ENCODE measurements around the gene PBRM1. TPM values are rescaled to one million over a fixed set of nuclear protein-coding genes. Genes with fewer than 3 reads are reported as not detected.

PBRM1 gene
- polyA plus RNA-seq, 1 experiment = 40.6 TPM

DNA sequence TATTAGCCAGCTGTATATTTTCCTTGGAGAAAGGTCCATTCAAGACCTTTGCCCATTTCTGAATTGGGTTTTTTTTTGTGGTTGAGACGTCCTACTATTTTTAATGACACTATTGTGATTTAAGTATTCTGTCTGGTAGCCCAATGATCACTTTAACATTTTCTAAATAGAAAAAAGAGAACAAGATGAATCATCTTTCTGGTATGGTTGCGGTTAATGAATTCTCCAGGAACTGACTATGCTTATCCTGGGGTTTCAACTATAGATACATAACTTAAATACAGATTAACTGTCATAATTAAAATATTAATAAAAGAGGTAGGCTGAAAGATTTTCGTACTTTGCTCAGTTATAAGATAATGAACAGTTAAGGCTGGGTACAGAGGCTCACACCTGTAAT, 51.9 kb downstream of the PBRM1 start:
- no peak for TF ChIP-seq CTCF (IDR thresholded peaks at IDR 0.05; ENCODE audit: low read depth, low read length)
- no peaks in the 10 kb centered on the region for H3K27me3 ChIP-seq (ENCODE audit: control insufficient read depth, insufficient read depth, low read length)
- ChIA-PET CTCF (no interaction called here), POLR2A (no interaction called here)
- DNase-seq (ENCODE audit: low read depth, low spot score) = no peak
- H3K27ac ChIP-seq (ENCODE audit: low read depth, low read length) = no peak overlapping the region
- no peaks in the 10 kb centered on the region for H3K9me3 ChIP-seq (ENCODE audit: control insufficient read depth, insufficient read depth, low read length)
- H3K4me3 ChIP-seq (ENCODE audit: low read depth, low read length) = no peak overlapping the region

DNA sequence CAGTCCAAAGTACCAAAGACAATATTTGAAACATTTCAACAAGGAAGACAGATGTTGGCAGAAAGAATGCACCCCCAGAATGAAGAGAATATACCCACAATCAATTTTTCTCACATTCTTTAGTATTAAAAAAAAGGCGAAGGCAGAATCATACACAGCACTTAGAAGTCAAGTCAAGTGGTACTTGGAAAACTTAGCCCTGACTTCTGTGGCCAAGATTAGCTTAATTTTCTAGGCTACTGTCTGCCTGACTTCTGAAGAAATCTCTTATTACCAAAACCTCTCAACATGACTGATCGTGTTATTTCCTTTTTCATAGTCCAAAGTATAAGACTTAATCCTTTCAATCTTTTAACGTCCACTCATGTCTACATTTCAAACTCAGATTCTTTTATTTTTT, 60.7 kb downstream of the PBRM1 start:
- POLR2A ChIA-PET = no interaction called here
- DNase-seq (ENCODE audit: low read depth, low spot score) = no peak
- Histone ChIP-seq H3K4me3 (ENCODE audit: low read depth, low read length) (no peak overlapping the region), H3K9me3 (ENCODE audit: control insufficient read depth, insufficient read depth, low read length) (no peaks in the 10 kb centered on the region), H3K27ac (ENCODE audit: low read depth, low read length) (no peak overlapping the region), H3K27me3 (ENCODE audit: control insufficient read depth, insufficient read depth, low read length) (no peaks in the 10 kb centered on the region)
- no peak for TF ChIP-seq CTCF (IDR thresholded peaks at IDR 0.05; ENCODE audit: low read depth, low read length)
- CTCF ChIA-PET = no interaction called here

- Histone ChIP-seq H3K27me3 (ENCODE audit: control insufficient read depth, insufficient read depth, low read length) (no peaks in the 10 kb centered on the region), H3K9me3 (ENCODE audit: control insufficient read depth, insufficient read depth, low read length) (no peaks in the 10 kb centered on the region), H3K4me3 (ENCODE audit: low read depth, low read length) (no peak overlapping the region), H3K27ac (ENCODE audit: low read depth, low read length) (no peak overlapping the region)
- no peak for TF ChIP-seq CTCF (IDR thresholded peaks at IDR 0.05; ENCODE audit: low read depth, low read length)
- DNase-seq (ENCODE audit: low read depth, low spot score) = no peak
- CTCF ChIA-PET = interaction anchor here (0.5 to 0.7 kb wide), 2 partner anchors 20 to 41 kb away, joined by 3 to 4 read pairs; no protein-coding TSS in a partner anchor
- POLR2A ChIA-PET = interaction anchor here (0.6 kb wide), 1 partner anchor 9 kb away, joined by 4 read pairs; no protein-coding TSS in a partner anchor
Observed at GRCh38 chr3:52623234-52623792, 62.4 kb downstream of the PBRM1 start.

- TF ChIP-seq CTCF (IDR thresholded peaks at IDR 0.05; ENCODE audit: low read depth, low read length) = no peak
- POLR2A ChIA-PET = no interaction called here
- no peak overlapping the region for H3K27ac ChIP-seq (ENCODE audit: low read depth, low read length)
- H3K4me3 ChIP-seq (ENCODE audit: low read depth, low read length) = no peak overlapping the region
- H3K9me3 ChIP-seq (ENCODE audit: control insufficient read depth, insufficient read depth, low read length) = no peaks in the 10 kb centered on the region
- CTCF ChIA-PET = no interaction called here
- no peaks in the 10 kb centered on the region for H3K27me3 ChIP-seq (ENCODE audit: control insufficient read depth, insufficient read depth, low read length)
- DNase-seq (ENCODE audit: low read depth, low spot score) = no peak
Observed at GRCh38 chr3:52620580-52620979, 65.1 kb downstream of the PBRM1 start.

GRCh38 chr3:52615166-52615565, 70.5 kb downstream of the PBRM1 start:
- DNase-seq (ENCODE audit: low read depth, low spot score) = no peak
- no peaks in the 10 kb centered on the region for H3K9me3 ChIP-seq (ENCODE audit: control insufficient read depth, insufficient read depth, low read length)
- no peak overlapping the region for H3K4me3 ChIP-seq (ENCODE audit: low read depth, low read length)
- H3K27me3 ChIP-seq (ENCODE audit: control insufficient read depth, insufficient read depth, low read length) = no peaks in the 10 kb centered on the region
- POLR2A ChIA-PET = interaction anchor here (1.1 kb wide), 1 partner anchor 56 kb away, joined by 3 read pairs; no protein-coding TSS in a partner anchor
- CTCF ChIA-PET = no interaction called here
- no peak overlapping the region for H3K27ac ChIP-seq (ENCODE audit: low read depth, low read length)
- TF ChIP-seq CTCF (IDR thresholded peaks at IDR 0.05; ENCODE audit: low read depth, low read length) = no peak
